IPS-18c (cell line): ENCODE measurements around the gene NEK6.

ENCODE experiments used
- H3K4me3 ChIP-seq: 2 replicates; pipeline ENCODE4 v1.7.0; 2013; ENCODE audit warnings: low read depth, mild to moderate bottlenecking, low read length, moderate library complexity; ENCODE audit not compliant: insufficient read depth
- H3K9me3 ChIP-seq: one replicate; pipeline ENCODE4 v1.6.1; 2013; ENCODE audit warnings: mild to moderate bottlenecking, low read length, moderate library complexity; ENCODE audit not compliant: control insufficient read depth, insufficient read depth

Gene NEK6

DNA sequence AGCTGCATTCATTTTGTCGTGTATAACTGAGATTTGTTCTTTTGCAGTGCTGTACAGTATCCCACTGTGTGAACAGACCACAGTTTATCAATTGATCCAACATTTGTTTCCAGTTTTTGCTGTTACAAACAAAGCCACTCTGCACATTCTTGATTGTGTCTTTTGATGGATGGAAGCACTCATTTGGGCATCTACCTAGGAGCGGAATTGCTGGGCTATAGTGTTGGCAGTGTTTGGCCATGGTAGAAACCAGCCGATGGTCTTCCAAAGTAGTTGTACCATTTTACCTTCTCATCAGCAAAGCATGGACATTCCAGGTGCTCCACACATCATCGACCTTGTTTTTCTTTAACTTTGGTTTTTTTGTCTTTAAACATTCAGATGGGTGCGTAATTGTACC is 79.8 kb downstream of the NEK6 start:
- no peak overlapping the region for H3K4me3 ChIP-seq
- H3K9me3 ChIP-seq, result peaks cover 2% of the 10 kb centered on the region

GRCh38 chr9:124339603-124340146 is 81.9 kb downstream of the NEK6 start:
- H3K4me3 ChIP-seq, result no peak overlapping the region
- H3K9me3 ChIP-seq, result peaks cover 2% of the 10 kb centered on the region

GRCh38 chr9:124340219-124341069 is 82.7 kb downstream of the NEK6 start:
- peaks cover 2% of the 10 kb centered on the region for H3K9me3 ChIP-seq
- no peak overlapping the region for H3K4me3 ChIP-seq

DNA sequence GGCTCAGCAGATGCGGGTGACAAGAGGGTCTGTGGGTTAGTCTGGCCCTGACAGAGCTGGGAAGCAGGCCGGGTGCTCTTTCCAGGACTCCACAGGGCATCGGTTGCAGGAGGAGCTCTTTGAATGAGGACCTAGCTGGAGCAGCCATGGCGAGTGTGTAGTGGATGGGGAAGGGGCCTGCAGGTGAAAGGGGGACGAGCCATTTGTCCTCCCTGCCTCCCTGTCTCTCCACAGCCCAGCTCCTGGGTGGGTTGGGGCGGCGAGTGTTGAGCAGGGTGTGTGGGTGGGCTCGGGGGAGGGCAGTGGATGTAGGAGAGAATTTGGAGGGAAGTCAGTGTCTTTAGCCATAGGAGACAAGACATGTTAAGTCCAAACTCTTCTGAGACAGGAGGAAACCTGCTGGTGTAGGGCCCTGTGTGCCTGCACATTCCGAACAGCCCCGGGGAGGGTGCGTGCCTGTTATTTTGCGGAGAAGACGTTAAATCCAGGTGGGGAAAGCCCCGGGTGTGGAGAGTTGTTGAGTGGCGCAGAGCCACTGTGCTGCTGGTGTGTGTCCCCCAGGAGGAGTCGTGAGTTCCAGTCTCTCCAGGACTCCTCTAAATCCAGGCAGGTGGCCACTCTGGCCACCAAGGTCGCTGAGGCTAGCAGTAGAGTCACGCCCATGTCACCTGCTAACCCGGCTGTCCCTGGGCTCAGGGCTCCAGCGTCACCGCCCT is 83.9 kb downstream of the NEK6 start:
- Histone ChIP-seq H3K9me3 (peaks cover 2% of the 10 kb centered on the region), H3K4me3 (no peak overlapping the region)

DNA sequence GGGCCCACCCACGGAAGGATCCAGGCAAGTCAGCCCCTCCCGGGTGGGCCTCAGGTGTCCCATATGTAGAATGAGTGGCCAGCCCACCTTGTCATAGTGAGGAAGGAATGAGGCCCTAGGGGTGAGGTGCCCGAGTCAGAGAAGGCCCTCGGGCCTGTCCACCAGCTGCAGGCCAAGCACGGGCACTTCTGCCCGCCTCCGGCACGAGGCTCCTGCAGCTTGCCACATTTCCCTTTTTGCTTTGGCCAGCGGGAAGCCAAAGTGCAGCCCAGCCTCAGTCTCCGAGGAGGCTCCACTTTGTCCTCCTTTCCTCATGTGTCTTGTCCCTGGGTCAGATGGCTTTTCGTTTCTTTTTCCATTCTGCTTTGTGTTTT is 84.6 kb downstream of the NEK6 start:
- peaks cover 2% of the 10 kb centered on the region for H3K9me3 ChIP-seq
- no peak overlapping the region for H3K4me3 ChIP-seq

- H3K9me3 ChIP-seq, result peaks cover 2% of the 10 kb centered on the region
- H3K4me3 ChIP-seq, result no peak overlapping the region
Measured at GRCh38 chr9:124342776-124343485, 85.2 kb downstream of the NEK6 start.

DNA sequence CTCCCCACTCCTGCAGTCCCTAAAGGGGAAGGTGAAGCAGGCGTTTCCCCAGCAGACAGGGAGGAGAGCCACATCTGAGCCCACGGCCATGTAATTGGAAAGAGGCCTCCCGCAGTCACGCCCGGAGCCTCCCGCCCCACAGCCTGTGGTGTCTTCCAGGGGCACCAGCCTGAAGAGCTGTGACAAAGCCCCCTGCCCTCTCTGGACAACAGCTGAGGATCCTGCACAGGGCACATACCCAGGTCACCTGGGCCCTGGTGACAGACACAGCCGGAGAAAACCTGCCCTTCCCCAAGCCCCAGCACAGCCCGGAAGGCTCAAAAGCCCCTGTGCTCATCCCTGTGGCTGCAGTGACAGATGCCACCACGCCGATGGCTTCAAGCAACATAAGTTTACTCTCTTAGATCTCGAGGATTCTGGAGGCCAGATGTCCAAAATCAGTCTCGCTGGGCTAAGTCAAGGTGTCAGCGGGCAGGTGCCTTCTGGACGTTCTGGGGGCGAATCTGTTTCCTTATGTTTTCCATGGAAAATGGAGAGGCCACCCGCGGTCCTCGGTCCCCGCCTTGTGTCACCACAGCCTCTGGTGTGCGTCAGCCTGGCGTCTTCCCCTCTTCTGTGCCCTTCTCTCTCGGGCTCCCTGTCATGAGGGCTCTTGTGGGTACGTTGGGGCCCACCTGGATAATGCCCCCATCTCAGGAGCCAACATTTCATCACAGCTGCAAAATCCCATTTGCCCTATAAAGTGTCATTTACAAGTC is 86.0 kb downstream of the NEK6 start:
- Histone ChIP-seq H3K9me3 (no peaks in the 10 kb centered on the region), H3K4me3 (no peak overlapping the region)

GRCh38 chr9:124344291-124345050 is 86.7 kb downstream of the NEK6 start:
- H3K9me3 ChIP-seq, result no peaks in the 10 kb centered on the region
- no peak overlapping the region for H3K4me3 ChIP-seq

DNA sequence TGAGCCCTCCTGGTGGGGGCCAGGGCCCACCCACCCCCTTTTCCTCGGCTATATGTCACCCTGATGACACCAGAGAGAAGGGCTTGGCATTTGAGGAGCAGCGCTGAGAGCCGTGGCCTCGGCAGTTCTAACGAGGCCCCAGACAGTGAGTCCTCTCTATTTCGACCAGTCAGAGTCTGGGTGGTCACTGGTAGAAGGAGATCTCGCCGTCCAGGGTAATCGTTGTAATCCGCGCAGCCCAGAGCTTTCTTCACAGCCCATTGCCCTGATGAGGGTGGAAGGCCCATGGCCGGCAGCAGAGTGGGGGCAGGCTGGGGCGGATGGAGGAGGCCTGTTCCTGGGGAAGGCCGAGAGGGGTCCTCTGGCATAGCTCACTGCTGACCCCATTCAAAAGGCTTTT is 87.3 kb downstream of the NEK6 start:
- Histone ChIP-seq H3K4me3 (no peak overlapping the region), H3K9me3 (no peaks in the 10 kb centered on the region)

GRCh38 chr9:124345751-124346281 is 88.1 kb downstream of the NEK6 start:
- no peaks in the 10 kb centered on the region for H3K9me3 ChIP-seq
- no peak overlapping the region for H3K4me3 ChIP-seq

DNA sequence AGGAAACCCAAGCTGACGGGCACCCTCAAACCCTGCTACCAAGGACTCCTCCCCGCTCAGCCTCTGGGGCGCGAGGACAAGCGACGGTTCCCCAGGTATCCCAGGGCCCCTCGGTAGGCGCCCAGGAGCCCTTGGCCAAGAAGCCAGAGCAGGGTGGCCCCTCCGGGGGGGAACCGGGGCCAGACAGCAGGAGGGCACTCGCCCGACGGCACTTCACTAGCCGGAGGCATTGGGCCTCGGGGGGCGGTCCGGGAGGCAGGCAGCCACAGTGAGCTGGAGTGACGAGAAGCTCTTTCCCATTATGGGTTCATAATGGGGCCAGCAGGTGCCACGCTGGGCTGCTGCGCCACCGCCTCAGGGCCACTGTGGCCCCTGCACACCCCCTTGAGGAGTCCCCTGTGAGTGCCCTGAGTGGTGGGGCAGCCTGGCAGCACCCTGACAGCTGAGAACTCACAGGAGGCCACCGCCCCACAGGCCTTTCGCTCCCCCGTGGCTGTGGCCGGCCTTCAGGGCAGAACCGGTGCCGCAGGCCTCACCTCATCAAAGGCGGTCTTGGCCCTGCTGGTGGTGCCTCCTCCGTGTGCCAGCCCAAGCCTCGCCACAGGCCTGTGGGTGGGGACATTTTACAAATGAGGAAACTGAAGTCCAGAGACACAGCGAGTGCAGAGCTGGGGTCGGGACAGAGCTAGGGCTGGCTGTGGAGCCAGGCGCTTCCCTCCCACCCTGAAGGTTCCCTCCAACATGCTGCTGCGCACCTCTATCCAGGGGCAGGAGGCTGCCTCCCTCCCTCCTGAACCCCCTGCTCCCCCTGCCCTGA is 88.8 kb downstream of the NEK6 start:
- H3K9me3 ChIP-seq, result no peaks in the 10 kb centered on the region

DNA sequence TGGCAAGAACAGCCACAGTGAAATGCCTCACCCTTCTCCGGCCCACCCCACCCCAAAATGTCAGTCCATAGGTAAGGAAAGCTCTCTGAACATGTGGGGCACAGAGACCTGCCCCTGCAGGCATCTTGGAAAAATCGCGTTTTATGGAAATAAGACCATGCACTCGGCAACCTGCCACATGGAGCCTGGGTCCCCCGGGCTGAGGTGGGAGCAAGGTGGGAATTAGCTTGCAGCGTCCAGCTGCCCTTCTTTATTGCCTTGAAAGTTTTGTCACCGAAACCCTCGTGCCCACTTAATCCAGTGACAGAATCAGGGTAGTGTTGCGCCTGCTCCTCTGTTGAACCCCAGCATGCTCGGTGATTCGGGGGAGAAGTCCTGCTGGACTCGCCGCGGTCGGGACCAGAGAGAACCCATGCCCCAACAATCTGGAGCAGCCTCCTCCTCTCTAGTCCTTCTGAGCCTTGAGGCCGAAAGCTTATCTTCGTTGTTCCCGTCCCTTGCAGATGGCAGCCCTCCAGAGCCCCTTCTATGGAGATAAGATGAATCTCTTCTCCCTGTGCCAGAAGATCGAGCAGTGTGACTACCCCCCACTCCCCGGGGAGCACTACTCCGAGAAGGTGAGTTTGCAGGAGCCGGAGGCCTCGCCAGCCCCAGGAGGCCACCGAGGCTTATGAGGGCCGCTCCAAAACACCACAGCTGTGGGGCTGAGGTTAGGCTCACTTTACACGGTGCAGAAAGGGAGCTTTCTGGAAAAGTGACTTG is 89.6 kb downstream of the NEK6 start:
- H3K4me3 ChIP-seq, result no peak overlapping the region
- no peaks in the 10 kb centered on the region for H3K9me3 ChIP-seq

More for the DNA sequence above, 88.8 kb downstream of the NEK6 start:
- H3K4me3 ChIP-seq, result no peak overlapping the region

DNA sequence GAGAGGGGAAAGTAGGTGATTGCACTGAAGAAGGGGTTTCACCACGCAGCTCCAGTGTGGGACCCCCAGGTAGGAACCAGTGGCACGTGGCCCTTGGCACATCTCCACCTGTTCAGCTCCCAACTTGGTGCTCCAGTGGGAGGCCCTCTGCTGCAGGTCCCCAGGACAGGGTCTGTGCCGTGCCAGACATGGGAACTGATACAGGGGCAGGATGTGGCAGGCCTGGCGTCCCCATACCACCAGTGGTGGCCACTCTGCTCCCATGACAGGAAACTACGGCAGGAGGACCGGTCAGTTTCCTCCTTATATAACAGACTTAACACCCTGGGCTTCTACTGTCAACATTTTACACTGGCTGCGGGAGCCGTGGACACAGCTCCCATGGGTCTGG is 90.2 kb downstream of the NEK6 start:
- Histone ChIP-seq H3K9me3 (no peaks in the 10 kb centered on the region), H3K4me3 (no peak overlapping the region)

DNA sequence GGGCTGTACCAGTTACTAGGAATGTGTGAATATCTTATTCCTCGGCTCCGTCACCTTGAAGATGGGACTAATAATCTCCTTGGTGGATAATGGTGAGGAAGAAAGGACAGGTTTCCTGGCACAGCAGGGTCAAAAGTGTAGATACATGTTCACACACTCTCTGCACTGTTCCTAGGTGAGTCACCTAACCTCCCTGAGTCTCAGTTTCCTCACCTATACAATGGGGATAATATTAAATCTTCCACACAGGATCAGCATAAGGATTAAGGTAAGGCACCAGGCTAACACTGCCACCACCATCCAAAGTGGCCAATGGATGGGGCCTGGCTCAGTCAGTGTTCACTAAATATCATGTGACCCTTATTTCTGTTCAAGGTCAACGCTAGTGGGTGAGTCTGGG is 90.6 kb downstream of the NEK6 start:
- Histone ChIP-seq H3K9me3 (no peaks in the 10 kb centered on the region), H3K4me3 (no peak overlapping the region)

DNA sequence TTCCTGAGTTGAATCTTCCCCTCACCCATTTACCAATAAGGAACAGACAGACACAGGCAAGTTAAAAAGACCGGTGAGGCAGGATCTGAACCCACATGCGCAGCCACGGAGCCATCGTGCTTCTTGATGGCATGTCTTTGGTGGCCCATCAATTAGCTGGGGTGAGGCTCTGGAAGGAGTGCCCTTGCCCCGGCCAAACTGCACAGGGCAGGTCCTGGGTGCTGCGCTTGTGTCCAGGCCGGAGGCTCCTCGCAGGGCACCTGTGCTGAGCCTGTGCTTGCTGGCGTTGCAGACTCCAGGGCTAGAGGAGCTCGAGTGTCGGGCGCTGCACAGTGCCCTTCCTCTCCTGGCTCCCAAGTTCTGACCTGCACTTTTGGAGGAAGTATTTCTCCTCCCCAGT is 91.1 kb downstream of the NEK6 start:
- Histone ChIP-seq H3K9me3 (peaks cover 2% of the 10 kb centered on the region), H3K4me3 (no peak overlapping the region)
